Inflammatory macrophage (primary cell): Measurements from ENCODE around the gene LAMC2.
"Not testable (repeated sequence)": the region's sequence is repeated elsewhere in the genome, so short reads cannot be mapped to it uniquely, and the experiment has no call there.

Source experiments
- DNase-seq, 2 donors: peaks; one replicate each; pipeline ENCODE4 v3.0.0-alpha.2; 2020 to 2022

LAMC2 gene

DNA sequence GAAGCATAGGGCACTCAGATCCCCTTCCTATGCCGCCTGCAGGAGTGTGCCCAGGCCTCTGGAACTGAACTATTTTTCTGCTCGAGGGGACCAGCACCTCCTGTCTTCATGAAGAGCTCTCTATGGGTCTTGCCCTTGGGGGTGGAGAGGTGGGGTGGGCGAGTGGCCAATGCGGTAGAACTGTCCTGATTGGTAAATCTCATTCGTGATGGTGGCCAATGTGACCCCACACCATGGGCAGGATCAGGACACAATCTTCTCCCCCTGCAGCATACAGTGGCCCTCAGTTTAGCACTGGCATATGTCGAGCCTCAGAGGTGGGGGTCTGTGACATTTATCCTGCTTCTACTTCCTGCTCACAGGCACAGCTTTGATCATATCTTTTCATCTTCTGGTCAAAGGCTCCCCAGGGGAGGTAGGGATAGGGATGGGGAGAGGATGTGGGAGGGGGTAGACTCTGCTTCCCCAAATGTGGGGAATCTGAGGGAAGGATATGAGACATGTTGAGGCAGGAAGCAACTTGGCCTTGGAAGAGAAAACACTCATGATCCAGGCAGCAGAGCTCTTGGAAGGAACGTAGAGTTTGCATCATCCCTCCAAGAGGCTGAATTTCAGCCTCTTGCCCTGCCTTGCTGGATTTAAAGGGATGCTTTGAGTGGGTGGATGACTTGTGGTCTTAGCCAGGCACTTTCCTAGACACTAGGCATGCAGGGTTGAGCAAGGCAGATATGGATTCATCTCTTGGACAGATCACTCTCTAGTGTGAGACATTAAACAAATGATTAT lies 81.8 kb downstream of the LAMC2 start:
- peak in 1 of 2 donors; percentile 10 for DNase-seq

DNA sequence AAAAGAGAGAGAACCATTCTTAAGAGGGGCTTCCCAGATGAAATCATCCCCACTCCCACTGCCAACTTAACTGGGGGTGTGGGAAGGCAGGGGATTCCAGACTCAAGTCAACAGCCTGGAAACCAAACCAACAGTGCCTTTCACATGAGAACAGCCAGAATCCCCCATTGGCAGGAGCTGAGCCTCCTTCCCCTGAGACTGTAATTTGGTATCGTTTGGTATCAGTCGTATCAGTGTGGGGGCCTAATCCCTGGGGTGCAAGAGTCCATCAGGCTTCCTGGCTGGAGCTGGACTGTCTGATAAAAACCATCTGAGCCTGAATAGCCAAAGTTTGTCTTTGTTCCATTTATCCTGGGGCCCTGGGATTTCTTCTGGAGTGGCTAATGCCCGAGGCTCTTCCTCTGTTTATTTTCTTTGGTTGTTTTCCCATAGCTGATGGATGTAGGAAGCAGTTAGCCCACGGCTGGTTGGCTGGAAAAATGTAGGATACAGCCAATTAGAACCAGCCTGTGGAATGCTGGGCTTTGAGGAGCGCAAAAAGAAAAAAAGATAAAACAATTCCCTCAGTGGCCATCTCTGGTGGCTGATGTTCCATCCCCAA lies 84.6 kb downstream of the LAMC2 start:
- DNase-seq = no peak

DNA sequence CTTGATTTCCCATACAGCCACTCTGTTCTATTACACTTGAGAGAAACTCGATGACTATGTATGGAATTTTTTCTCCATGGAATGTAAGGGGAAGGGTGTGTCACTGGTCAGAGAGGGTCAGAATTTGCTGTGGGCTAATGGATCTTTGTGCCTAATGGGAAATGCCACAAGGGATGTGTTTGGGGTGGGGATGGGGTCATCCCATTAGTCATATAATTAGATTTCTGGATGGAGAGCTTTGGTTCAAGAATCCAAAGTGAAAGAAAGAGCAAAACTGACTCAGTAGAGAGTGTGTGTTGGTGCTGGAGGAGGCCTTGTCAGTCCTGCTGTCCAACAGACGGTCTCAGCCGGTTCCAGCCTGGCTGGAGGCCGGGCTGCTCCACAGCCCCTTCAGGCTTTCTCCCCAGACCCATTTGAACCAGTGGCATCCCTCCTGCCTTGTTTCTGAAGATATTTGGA lies 86.4 kb downstream of the LAMC2 start:
- no peak for DNase-seq

- DNase-seq = no peak
These were observed 87.2 kb downstream of the LAMC2 start for GRCh38 chr1:183273300-183273699.

DNA sequence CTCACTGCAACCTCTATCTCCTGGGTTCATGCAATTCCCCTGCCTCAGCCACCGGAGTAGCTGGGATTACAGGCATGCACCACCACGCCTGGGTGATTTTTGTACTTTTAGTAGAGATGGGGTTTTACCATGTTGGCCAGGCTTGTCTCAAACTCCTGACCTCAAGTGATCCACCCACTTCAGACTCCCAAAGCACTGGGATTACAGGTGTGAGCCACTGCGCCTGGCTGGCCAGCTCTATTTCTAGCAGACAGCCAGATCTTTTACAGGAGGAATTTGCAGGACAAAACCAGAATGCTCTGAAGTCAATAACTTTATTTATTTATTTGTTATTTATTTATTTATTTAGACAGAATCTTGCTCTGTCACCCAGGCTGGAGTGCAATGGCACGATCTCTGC lies 87.9 kb downstream of the LAMC2 start:
- DNase-seq = not testable (repeated sequence)

GRCh38 chr1:183274836-183275235 lies 88.8 kb downstream of the LAMC2 start:
- DNase-seq = no peak

DNA sequence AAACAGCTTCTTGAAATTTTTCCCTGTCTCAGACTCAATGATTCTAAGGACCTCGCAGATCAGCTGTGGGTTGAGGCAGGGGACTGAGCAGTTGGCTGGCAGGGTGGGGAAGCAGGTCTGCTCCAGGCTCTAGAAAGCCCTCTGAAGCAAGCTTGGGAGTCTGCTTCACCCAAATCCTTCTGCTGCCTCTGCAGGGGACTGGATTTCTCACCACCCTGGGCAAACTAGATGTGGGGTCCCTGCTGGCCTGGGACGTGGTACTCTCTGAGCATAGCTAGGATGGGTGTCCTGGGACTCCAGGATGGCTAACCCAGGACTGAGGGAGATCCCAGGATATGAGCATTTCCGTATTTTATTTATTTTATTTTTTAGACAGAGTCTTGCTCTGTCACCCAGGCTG lies 89.3 kb downstream of the LAMC2 start:
- no peak for DNase-seq

- no peak for DNase-seq
These were observed 90.5 kb downstream of the LAMC2 start for GRCh38 chr1:183276386-183277080.

DNA sequence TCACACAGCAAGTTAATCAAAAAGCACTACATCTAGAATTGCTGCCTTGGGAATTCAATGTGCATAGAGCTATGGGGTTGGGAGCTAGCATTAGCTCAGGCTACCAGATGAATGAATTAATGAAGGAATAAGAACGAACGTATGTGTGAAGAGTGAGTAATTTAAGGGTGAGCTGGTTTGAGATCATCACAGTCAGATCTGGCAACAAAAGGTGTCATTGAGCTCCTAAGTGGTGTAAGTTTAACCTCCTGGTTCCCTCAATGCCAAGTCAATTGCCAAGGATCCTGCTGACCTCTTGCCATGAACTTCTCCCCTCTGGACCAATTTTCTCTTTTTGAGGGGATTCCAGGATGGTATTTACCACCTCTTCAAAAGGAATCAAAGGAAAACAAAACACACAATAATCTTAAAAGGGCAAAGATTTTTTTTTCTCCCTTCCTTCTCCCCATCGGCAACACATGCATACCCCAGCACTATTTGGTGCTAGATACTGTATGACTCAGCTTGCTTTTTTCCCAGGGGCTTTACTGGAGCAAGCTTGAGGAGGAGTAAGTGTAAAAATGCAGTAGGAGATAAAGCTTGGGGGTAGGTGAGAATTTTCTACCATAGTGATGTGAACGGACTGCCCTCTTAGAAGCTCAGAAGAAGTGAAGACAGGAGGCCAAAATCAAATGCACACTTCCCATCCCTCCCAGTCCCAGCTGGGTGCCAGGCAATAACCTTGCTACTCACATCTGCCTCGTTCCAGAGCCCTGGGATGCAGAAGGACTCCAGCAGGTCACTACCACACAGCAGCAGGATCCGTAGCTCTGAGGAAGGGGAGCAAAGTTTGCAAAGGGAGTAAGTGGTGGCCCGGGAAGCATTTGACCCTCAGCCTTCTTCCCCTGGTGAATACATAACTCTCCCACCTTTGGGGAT lies 92.0 kb downstream of the LAMC2 start:
- no peak for DNase-seq

DNA sequence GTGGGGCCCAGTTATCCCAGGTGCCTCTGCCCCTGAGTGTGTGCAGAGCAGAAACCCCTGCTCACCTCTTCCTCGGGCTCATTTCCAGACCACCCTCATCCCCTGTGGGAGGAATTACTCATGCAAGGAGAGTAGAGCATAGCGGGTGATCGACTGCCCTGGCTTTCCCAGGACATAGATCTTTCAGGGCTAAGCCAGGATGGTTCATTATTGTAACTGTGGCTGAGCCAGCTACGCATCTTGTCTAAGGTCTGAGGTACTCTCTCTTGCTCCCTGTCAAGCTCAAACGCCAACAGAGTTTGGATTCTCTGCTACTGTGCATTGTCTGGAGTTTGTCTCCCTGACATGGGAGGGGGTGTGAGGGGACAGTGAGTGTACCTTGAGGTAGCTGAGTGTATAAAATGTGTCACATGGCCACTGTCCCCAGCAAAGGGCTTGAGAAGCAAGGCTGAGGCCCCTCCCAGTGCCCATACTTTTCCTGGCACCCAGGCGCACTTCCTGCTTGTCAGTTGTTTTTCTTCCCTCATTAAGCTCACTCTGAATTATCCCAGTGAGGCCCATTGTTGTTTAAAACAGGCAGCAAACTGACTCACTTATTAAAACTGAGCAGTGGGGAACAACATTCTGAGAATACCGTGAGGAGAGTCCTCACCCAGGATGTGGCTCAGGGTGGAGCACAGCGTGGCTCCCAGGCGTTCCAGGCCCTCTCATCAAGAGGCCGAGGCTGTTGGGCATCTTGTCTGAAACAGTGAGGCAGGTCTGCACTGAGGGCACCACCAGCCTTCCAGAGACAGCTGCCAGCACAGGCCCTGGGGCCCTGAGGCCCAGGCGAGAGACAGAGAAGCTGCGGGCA lies 92.9 kb downstream of the LAMC2 start:
- peak; percentile 10 to 29 for DNase-seq

DNA sequence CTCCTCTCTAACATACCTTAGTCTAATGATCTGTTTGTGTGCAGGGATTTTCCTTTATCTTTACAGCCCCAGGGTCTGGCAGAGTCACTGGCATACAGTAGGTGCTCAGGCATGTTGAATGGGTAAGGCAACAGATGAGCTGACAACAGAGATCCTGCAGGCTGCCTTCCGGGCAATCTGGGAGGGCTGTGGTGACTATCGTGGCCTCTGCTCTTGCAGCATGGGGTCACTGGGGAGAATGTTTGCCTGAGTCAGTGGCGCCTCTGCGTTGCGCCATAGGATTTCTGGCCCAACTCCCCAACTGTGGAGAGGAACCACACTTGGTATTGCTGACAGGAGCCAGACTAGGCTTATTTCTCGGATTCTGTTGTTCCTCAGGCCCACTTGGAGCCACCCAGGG lies 93.8 kb downstream of the LAMC2 start:
- peak; percentile 93 to 95 for DNase-seq

DNA sequence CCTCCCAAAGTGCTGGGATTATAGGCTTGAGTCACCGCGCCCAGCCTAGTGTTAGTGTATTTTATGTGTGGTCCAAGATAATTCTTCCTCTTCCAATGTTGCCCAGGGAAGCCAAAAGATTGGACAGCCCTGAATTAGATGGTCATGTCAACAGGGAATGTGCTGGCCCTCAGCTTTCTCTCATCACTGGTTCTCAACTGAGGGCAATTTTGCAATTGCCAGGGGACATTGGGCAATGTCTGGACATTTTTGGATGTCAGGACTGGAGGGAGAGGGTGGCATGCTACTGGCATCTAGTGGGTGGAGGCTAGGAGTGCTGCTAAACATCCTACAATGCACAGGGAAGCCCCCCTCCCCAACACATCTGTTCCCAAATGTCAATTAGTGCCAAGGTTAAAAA lies 95.0 kb downstream of the LAMC2 start:
- peak; percentile 54 to 63 for DNase-seq

GRCh38 chr1:183281553-183282091 lies 95.6 kb downstream of the LAMC2 start:
- DNase-seq = peak; percentile 88 to 90

DNA sequence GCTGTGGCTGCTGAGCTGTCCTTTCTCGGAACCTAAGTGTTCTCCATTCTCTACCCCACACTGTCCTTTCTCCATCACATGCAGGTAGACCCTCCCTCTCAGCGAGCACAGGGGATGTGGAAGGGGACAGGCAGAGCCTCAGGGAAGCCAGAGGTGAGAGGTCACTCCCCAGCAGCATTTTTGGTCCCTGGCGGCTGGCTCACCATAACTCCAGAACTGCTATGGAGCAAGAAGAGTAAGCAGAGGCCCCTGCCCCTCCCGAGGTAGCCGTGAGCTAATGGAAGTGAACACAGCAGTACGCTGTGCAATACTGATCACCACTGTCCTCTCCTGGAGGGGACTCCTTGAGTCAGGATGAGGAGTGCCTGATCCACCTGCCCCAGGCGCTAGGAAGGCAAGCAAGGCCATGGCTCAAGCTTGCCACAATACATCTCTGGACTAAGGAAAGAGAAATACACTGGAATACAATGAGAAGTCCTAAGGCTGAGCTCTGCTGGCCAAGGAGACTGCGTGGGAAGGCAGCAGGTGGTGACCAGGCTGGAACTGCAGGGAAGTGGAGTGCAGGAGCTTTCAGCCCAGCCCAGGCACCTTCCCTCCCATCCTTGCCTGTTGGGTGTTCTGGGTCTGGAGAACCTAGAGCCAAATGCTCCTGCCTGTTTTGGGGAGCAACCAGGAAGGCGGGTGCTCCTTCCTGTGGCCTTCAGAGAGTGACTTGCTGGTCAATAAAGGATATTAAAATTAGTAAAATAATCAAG lies 96.2 kb downstream of the LAMC2 start:
- no peak for DNase-seq

DNA sequence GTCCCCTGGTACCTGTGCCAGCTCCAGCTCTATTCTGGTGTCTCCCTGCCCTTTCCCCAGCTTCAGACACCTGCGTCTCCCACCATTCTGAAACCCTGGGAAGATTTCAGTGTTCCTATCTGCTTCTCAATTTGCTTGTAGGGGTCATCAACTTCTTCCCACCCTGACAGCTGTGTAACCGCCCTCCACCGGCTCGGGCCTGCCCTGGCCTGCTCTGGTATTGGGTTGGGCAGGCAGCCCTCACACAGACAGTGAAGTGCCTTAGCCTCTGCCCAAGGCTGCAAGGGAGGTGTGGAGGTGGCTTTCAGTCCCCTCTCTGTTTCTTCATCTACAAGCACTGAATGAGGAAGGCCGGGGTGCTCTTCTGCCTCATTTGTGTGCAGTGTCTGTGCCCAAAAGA lies 97.2 kb downstream of the LAMC2 start:
- no peak for DNase-seq

- no peak for DNase-seq
These were observed 98.0 kb downstream of the LAMC2 start for GRCh38 chr1:183284086-183284485.

DNA sequence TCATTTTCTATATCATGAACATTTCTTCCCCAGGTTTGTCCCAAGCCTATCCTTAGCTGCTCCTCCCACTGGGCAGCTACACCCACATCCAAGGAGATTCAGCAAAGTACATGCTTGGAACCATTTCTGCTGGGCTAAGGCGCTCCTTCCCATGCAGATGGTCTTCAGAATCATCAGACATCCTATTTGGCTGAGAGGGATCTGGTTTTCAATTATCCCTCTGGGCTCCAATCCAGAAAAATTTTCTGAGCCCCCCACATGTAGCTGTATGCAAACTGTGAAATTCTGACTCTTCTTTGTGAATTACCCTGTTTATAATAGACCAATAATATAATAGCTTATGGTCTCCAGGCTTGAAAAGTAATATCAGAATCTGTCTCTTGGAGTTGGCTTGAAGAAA lies 99.2 kb downstream of the LAMC2 start:
- no peak for DNase-seq

GRCh38 chr1:183285746-183286145 lies 99.7 kb downstream of the LAMC2 start:
- no peak for DNase-seq

DNA sequence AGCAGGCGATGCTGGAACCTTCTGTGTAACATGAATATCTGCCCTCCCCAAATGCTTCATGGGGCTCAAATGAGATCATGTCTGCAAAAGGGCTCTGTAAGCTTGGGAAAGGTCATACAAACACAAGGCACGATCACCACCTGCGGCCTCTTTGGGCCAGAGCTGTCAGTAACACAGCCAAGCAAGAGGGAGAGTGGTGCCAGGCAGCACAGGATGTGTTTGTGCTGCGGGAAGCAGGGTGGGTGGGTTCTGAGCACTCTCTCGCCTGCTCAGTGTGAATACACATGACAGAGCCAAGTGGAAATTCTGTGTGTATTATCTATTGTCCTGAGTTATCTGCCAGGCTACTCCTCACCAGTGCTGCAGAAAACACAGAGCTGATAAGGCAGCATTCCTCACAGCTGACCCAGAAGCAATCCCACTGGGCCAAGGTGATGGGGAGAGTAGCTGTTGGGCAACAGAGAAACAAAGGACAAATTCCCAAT lies 101.2 kb downstream of the LAMC2 start:
- no peak for DNase-seq

GRCh38 chr1:183288583-183288982 lies 102.5 kb downstream of the LAMC2 start:
- no peak for DNase-seq
